ENCODE measurements around the gene ZNF33B.

ZNF33B gene

GRCh38 chr10:42646214-42646613 lies 7.8 kb upstream of the ZNF33B start:
- no peak for TF ChIP-seq ZC3H10 (CRISPR knock-in tag; IDR thresholded peaks at IDR 0.05)
- no peak for TF ChIP-seq SNAI2 (CRISPR knock-in tag; IDR thresholded peaks at IDR 0.05)
- TF ChIP-seq TSHZ2 (CRISPR knock-in tag; IDR thresholded peaks at IDR 0.05): no peak
- TF ChIP-seq, protein P1, sequence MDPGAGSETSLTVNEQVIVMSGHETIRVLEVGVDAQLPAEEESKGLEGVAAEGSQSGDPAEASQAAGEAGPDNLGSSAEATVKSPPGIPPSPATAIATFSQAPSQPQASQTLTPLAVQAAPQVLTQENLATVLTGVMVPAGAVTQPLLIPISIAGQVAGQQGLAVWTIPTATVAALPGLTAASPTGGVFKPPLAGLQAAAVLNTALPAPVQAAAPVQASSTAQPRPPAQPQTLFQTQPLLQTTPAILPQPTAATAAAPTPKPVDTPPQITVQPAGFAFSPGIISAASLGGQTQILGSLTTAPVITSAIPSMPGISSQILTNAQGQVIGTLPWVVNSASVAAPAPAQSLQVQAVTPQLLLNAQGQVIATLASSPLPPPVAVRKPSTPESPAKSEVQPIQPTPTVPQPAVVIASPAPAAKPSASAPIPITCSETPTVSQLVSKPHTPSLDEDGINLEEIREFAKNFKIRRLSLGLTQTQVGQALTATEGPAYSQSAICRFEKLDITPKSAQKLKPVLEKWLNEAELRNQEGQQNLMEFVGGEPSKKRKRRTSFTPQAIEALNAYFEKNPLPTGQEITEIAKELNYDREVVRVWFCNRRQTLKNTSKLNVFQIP (CRISPR knock-in tag; IDR thresholded peaks at IDR 0.05; ENCODE audit: borderline replicate concordance, low read depth): no peak
- no peak for ATAC-seq

DNA sequence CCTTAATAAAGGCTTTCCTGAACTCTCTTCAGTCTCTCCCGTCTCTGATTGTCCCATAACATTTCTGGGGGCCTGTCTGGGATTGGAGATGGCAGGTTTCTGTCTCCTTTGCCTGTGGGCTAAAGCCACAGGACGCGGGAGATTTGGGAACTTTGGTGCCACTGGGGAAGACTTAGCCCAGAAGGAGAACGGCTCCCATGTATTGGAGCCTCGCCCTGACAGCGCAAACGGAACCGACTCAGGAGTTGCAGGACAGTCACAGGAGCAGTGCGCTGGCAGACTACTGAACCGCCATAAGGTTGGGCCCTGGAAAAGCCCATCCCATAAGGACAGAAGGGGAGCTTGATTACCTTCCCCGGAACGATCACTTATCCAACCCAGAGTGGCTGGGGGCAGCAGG lies 7.1 kb upstream of the ZNF33B start:
- no peak for TF ChIP-seq OSR1 (CRISPR knock-in tag; IDR thresholded peaks at IDR 0.05)
- TF ChIP-seq CSRNP3 (CRISPR knock-in tag; IDR thresholded peaks at IDR 0.05): no peak
- no peak for TF ChIP-seq RARB (CRISPR knock-in tag; IDR thresholded peaks at IDR 0.05)
- no peak for TF ChIP-seq ZC3H10 (CRISPR knock-in tag; IDR thresholded peaks at IDR 0.05)
- no peak for TF ChIP-seq TSHZ2 (CRISPR knock-in tag; IDR thresholded peaks at IDR 0.05)
- TF ChIP-seq TCF4 (CRISPR knock-in tag; IDR thresholded peaks at IDR 0.05; ENCODE audit: borderline replicate concordance): no peak
- no peak for TF ChIP-seq GLIS3 (CRISPR knock-in tag; IDR thresholded peaks at IDR 0.05)
- no peak for TF ChIP-seq SNAI2 (CRISPR knock-in tag; IDR thresholded peaks at IDR 0.05)
- TF ChIP-seq, protein P2, sequence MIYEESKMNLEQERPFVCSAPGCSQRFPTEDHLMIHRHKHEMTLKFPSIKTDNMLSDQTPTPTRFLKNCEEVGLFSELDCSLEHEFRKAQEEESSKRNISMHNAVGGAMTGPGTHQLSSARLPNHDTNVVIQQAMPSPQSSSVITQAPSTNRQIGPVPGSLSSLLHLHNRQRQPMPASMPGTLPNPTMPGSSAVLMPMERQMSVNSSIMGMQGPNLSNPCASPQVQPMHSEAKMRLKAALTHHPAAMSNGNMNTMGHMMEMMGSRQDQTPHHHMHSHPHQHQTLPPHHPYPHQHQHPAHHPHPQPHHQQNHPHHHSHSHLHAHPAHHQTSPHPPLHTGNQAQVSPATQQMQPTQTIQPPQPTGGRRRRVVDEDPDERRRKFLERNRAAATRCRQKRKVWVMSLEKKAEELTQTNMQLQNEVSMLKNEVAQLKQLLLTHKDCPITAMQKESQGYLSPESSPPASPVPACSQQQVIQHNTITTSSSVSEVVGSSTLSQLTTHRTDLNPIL (CRISPR knock-in tag; IDR thresholded peaks at IDR 0.05; ENCODE audit: low read depth): no peak
- no peak for TF ChIP-seq ZNF565 (CRISPR knock-in tag; conservative IDR thresholded peaks at IDR 0.05; ENCODE audit: low read depth)
- no peak for TF ChIP-seq ZNF70 (CRISPR knock-in tag; IDR thresholded peaks at IDR 0.05)
- TF ChIP-seq, protein P3, sequence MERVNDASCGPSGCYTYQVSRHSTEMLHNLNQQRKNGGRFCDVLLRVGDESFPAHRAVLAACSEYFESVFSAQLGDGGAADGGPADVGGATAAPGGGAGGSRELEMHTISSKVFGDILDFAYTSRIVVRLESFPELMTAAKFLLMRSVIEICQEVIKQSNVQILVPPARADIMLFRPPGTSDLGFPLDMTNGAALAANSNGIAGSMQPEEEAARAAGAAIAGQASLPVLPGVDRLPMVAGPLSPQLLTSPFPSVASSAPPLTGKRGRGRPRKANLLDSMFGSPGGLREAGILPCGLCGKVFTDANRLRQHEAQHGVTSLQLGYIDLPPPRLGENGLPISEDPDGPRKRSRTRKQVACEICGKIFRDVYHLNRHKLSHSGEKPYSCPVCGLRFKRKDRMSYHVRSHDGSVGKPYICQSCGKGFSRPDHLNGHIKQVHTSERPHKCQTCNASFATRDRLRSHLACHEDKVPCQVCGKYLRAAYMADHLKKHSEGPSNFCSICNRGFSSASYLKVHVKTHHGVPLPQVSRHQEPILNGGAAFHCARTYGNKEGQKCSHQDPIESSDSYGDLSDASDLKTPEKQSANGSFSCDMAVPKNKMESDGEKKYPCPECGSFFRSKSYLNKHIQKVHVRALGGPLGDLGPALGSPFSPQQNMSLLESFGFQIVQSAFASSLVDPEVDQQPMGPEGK (CRISPR knock-in tag; IDR thresholded peaks at IDR 0.05; ENCODE audit: borderline replicate concordance): no peak
- ATAC-seq: no peak

GRCh38 chr10:42645103-42645502 lies 6.7 kb upstream of the ZNF33B start:
- TF ChIP-seq ZNF565 (CRISPR knock-in tag; conservative IDR thresholded peaks at IDR 0.05; ENCODE audit: low read depth): no peak
- no peak for TF ChIP-seq ZNF8 (CRISPR knock-in tag; IDR thresholded peaks at IDR 0.05)
- TF ChIP-seq TCF4 (CRISPR knock-in tag; IDR thresholded peaks at IDR 0.05; ENCODE audit: borderline replicate concordance): no peak
- no peak for TF ChIP-seq CSRNP3 (CRISPR knock-in tag; IDR thresholded peaks at IDR 0.05)
- TF ChIP-seq, protein P1 (CRISPR knock-in tag; IDR thresholded peaks at IDR 0.05; ENCODE audit: borderline replicate concordance, low read depth): no peak
- no peak for ATAC-seq

Measured in SK-N-SH treated with all-trans-retinoic acid at 6 μM for 48 hours (cell line).